H1 (cell line): ENCODE measurements around the gene FRMD3. TPM values are rescaled to one million over a fixed set of nuclear protein-coding genes. Genes with fewer than 3 reads are reported as not detected.

Experiments used
- POLR2A ChIP-seq, 2 experiments: IDR thresholded peaks; 1 replicate in 1 of 2; 2 replicates in 1 of 2; pipeline ENCODE4 v1.6.1; 2011; ENCODE audit warnings: low read depth in 2 of 2, low read length in 2 of 2, mild to moderate bottlenecking in 2 of 2; ENCODE audit errors: control extremely low read depth in 1 of 2
- polyA plus RNA-seq, 7 experiments: library from polyadenylated mRNA; depleted of rRNA in 3 of 7; stranded (reverse) in 5 of 7; unstranded in 2 of 7; fragments of >200 nt in 5 of 7; fragments of 200-250 nt in 2 of 7; gene quantifications; 1 replicate in 5 of 7; 2 replicates in 1 of 7; 4 replicates in 1 of 7; pipeline versions ENCODE4 v1.2.1 to v1.2.3, GENCODE V29; 2011 to 2013; ENCODE audit warnings: missing spikeins in 2 of 7, mixed read lengths in 2 of 7
- total RNA-seq: library from RNA; stranded (reverse); fragmentation: NEBNext Ultra II Directional; extraction: Animal tissue kit (Norgen Biotek cat#: 25700); gene quantifications from 2 replicates; pipeline ENCODE4 v1.2.1, GENCODE V29; 2021
- TF ChIP-seq, protein P1 (sequence below): IDR thresholded peaks from 2 replicates; pipeline ENCODE4 v1.6.1; 2012; ENCODE audit warnings: inconsistent platforms

The FRMD3 gene
- total and polyA plus RNA-seq, 2 of the 8 experiments (the other 6 are each of a cell fraction or from before 2014, with no cell fraction given), result 0.15 to 1.4 TPM

DNA sequence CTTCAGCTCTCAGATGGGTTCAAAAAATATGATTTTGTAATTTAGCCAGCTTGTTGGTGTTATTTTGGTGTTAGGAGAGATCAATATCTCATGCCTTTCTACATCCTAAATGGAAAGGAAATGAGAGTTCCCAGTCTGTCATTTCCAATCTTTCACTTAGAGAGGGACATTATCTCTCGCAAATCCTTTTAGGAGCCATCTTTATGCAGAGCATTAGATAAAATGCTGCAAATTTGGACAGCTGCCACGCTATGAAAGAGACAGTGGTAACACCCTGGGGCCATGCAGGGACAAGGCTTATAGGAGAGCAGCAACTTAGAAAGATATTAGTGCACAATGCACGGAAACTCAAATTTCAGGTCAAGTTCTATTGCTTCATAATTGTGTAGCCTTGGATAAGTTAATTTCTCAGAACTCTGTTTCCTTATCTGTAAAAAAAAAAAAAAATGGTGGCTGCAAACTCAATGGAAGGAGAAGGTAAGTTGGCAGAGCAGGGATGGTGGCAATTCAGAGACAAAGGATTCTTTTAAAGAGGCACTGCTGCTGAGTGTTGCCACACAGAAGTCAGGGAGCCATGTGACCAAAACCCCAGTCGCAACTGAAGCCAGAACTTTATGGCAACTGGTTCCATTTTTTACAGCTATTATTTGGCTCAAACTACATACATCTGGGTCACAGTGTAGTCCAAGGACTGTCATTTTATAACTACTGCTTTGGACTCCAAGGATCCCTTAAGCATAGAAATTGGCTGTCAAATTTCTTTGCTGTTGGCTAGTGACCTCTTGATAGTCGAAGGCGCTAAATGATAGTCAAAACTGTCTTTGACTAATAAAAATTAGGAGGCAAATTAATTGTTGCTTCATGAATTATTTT, 210.2 kb downstream of the FRMD3 start (continued):
- TF ChIP-seq, protein P1, sequence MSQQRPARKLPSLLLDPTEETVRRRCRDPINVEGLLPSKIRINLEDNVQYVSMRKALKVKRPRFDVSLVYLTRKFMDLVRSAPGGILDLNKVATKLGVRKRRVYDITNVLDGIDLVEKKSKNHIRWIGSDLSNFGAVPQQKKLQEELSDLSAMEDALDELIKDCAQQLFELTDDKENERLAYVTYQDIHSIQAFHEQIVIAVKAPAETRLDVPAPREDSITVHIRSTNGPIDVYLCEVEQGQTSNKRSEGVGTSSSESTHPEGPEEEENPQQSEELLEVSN, result no peak
- TF ChIP-seq POLR2A (IDR thresholded peaks at IDR 0.05; ENCODE audit: control extremely low read depth in 1 of 2, low read depth in 2 of 2, low read length in 2 of 2), result no peak
